Measurements from ENCODE around the gene KRT74. TPM values are rescaled to one million over a fixed set of nuclear protein-coding genes. Genes with fewer than 3 reads are reported as not detected.

Gene KRT74
- total RNA-seq, 1 donor from 2014 or later = not detected

DNA sequence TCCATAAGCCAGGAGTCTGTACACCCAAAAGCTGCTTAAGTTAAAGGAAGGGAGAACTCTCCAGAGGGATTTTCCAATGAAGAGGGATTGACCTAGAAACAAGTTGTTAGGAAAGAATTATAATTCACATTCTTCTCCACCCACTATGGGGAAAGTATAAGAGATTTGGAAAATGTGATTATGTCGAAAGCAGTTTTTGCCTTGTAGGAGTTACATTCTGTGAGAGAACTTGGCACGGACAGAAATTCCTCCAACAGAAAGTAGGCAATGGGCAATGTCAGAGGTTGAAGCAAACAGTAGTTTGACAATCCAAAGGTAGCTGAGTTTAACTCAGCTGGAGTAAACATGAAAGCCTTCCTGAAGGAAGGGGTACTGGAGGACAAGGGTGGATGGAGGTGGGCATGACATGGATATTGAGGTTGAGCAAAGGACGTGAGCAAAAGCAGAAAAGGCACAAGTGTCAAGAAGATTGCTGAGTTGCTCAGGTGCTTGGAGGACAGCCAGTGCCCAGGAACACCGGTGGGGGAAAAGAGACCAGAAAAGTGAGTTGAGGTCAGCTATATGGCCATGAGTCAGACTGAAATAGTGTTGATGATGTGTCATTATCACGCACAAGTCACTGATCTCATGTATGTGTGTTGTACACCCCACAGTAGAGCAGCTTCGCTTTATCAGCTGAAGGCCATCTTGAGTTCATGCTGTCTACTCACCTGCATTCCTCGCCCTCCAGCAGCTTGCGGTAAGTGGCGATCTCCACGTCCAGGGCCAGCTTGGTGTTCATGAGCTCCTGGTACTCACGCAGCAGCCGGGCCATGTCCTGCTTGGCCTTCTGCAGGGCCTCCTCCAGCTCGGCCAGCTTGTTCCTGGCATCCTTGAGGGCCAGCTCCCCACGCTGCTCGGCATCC lies 57.5 kb downstream of the KRT74 start:
- peak; percentile 2 for DNase-seq (ENCODE audit: low spot score, unreplicated experiment)
- Mint-ChIP-seq H3K9me3 (ENCODE audit: low read depth) (no peaks in the 10 kb centered on the region), H3K4me3 (ENCODE audit: low read depth) (no peak overlapping the region), H3K36me3 (ENCODE audit: insufficient read depth) (no peaks in the 10 kb centered on the region), H3K27me3 (peaks cover 32% of the 10 kb centered on the region), H3K4me1 (ENCODE audit: low read depth) (no peaks in the 10 kb centered on the region), H3K27ac (no peak overlapping the region)
- TF ChIP-seq, protein P1, sequence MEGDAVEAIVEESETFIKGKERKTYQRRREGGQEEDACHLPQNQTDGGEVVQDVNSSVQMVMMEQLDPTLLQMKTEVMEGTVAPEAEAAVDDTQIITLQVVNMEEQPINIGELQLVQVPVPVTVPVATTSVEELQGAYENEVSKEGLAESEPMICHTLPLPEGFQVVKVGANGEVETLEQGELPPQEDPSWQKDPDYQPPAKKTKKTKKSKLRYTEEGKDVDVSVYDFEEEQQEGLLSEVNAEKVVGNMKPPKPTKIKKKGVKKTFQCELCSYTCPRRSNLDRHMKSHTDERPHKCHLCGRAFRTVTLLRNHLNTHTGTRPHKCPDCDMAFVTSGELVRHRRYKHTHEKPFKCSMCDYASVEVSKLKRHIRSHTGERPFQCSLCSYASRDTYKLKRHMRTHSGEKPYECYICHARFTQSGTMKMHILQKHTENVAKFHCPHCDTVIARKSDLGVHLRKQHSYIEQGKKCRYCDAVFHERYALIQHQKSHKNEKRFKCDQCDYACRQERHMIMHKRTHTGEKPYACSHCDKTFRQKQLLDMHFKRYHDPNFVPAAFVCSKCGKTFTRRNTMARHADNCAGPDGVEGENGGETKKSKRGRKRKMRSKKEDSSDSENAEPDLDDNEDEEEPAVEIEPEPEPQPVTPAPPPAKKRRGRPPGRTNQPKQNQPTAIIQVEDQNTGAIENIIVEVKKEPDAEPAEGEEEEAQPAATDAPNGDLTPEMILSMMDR (IDR thresholded peaks at IDR 0.05; ENCODE audit: unreplicated experiment) = no peak

Other genes with a start within 250 kb of the KRT74 start
- gene KRT85, start 206.4 kb downstream of the KRT74 start, total RNA-seq = not detected in 2 replicates
- gene KRT84, start 188.2 kb downstream of the KRT74 start, total RNA-seq = not detected in 2 replicates
- not detected in 2 replicates for gene KRT82, start 167.5 kb downstream of the KRT74 start, total RNA-seq
- not detected in 2 replicates for gene KRT75, start 139.5 kb downstream of the KRT74 start, total RNA-seq
- gene KRT6B, start 121.7 kb downstream of the KRT74 start, total RNA-seq = not detected in 2 replicates
- not detected in 2 replicates for gene KRT6C, start 100.0 kb downstream of the KRT74 start, total RNA-seq
- gene KRT6A, start 80.6 kb downstream of the KRT74 start, total RNA-seq = not detected in 2 replicates
- not detected in 2 replicates for gene KRT5, start 53.4 kb downstream of the KRT74 start, total RNA-seq
- not detected in 2 replicates for gene KRT71, start 20.7 kb downstream of the KRT74 start, total RNA-seq
- gene KRT72, start 27.6 kb upstream of the KRT74 start, total RNA-seq = not detected in 2 replicates
- not detected in 2 replicates for gene KRT73, start 44.7 kb upstream of the KRT74 start, total RNA-seq
- not detected in 2 replicates for gene KRT2, start 78.4 kb upstream of the KRT74 start, total RNA-seq
- gene KRT1, start 106.6 kb upstream of the KRT74 start, total RNA-seq = not detected in 2 replicates
- not detected in 2 replicates for gene KRT77, start 129.7 kb upstream of the KRT74 start, total RNA-seq
- not detected in 2 replicates for gene KRT76, start 203.5 kb upstream of the KRT74 start, total RNA-seq
- gene KRT3, start 222.3 kb upstream of the KRT74 start, total RNA-seq = not detected in 2 replicates
- gene KRT4, start 240.3 kb upstream of the KRT74 start, total RNA-seq = 0.29 and 0.38 TPM in 2 replicates

Measured in progenitor cell of endocrine pancreas (in vitro differentiated cells).